ENCODE measurements around the gene AQP5. TPM values are rescaled to one million over a fixed set of nuclear protein-coding genes. Genes with fewer than 3 reads are reported as not detected.
A peak's percentile ranks its signal among the peaks of the same experiment; 100 is the strongest.

The AQP5 gene
- total RNA-seq (10 to 100 TPM in 1 of 5 donors, 1 to 10 TPM in 2, not detected in 2; 4.9 to 12.5 (median 6.6) TPM), polyA plus RNA-seq (10 to 100 TPM in 2 of 3 donors, 1 to 10 TPM in 1; 2.9 to 54.3 (median 10.6) TPM)
- long read RNA-seq, donor 1, result 0 reads
- long read RNA-seq, donor 2, transcript AQP5-201 (4 exons, 1,450 nt), result major isoform, 5 of 7 reads
- long read RNA-seq, donor 2, partial matches to known transcripts, result 0 of 7 reads
- long read RNA-seq, donor 2, other reads (novel, unspliced or antisense), result 0 of 7 reads
- long read RNA-seq, donor 3, result 0 reads
- long read RNA-seq, donor 4, result 0 reads
- long read RNA-seq, donor 5, partial matches to known transcripts, result 0 of 4 reads
- long read RNA-seq, donor 5, other reads (novel, unspliced or antisense), result 0 of 4 reads
- long read RNA-seq, donor 6, partial matches to known transcripts, result 0 of 1 reads
- long read RNA-seq, donor 6, other reads (novel, unspliced or antisense), result 0 of 1 reads
- long read RNA-seq, donor 7, partial matches to known transcripts, result 0 of 2 reads
- long read RNA-seq, donor 7, other reads (novel, unspliced or antisense), result 0 of 2 reads
- long read RNA-seq, donor 8, result 0 reads
- long read RNA-seq, donor 9, result 0 reads
- long read RNA-seq, donor 10, result 0 reads

DNA sequence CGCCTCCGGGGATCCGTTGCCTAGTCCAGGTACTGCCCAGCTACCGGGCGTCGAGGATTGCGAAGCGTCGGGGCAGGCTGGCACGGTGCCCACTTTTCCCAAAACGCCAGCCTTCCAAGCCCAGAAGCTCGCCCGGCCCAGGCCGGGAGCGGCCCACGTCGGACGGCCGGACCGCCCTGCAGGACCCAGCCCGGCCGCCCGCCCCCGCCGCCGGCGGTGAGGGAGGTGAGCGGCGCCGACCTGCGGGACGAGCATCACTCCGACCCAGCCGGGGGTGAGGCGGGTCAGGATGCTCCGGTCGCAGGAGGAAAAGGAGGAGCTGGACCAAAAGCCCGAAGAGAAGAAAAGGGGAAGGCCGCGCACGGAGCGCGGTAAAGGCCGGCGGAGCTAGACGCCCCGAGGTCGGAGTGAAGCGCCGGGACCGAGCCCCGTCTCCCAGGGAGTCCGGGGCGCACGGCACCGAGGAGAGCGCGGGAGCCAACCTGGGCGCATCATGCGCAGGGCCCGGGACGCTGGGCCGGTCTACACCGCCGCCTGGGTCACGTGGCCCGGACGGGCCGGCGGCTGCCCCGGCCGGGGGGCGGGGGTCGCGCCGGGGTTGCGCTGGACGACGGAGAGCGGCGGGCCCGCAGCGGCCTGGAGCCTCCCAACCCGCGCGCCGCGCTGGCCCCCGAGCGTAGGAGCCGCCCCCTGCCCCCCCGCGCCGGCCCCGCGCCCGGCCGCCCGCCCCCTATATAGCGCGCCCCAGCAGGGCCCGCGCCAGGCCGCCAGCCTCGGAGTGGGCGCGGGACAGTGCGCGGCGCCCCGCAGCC is at the start of gene AQP5:
Gene AQP5, plus strand, starts transcription at position 762 of the 812 bp plus-strand sequence. CDS start 146 bp downstream, outside the sequence.
- TF ChIP-seq POLR2A (IDR thresholded peaks at IDR 0.05) (no peak), EP300 (IDR thresholded peaks at IDR 0.05) (no peak), POLR2AphosphoS5 (IDR thresholded peaks at IDR 0.05) (no peak)
- TF ChIP-seq, protein P1, sequence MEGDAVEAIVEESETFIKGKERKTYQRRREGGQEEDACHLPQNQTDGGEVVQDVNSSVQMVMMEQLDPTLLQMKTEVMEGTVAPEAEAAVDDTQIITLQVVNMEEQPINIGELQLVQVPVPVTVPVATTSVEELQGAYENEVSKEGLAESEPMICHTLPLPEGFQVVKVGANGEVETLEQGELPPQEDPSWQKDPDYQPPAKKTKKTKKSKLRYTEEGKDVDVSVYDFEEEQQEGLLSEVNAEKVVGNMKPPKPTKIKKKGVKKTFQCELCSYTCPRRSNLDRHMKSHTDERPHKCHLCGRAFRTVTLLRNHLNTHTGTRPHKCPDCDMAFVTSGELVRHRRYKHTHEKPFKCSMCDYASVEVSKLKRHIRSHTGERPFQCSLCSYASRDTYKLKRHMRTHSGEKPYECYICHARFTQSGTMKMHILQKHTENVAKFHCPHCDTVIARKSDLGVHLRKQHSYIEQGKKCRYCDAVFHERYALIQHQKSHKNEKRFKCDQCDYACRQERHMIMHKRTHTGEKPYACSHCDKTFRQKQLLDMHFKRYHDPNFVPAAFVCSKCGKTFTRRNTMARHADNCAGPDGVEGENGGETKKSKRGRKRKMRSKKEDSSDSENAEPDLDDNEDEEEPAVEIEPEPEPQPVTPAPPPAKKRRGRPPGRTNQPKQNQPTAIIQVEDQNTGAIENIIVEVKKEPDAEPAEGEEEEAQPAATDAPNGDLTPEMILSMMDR (IDR thresholded peaks at IDR 0.05), result no peak
- peak; percentile 34 to 55 for DNase-seq
- intact Hi-C loops (cut with DNase I; ENCODE audit: low total_unique reads), result no loop called here
- Histone ChIP-seq H3K4me3 (peak within 1 kb of the TSS; percentile 35 to 51 (median 44)), H3K27ac (peak within 1 kb of the TSS; percentile 44 to 82 (median 70)), H3K36me3 (no peaks in the 10 kb centered on the region), H3K4me1 (peaks cover 25 to 49% (median 42%) of the 10 kb centered on the region in 4 donors), H3K9me3 (no peaks in the 10 kb centered on the region), H3K27me3 (peaks cover 0 to 77% (median 26%) of the 10 kb centered on the region in 3 donors)
- WGBS, 5 donors, result 2 to 20% (median 3%) methylated on average over 1 to 107 of the region's 111 CpGs

GRCh38 chr12:49912345-49913255 is 49.1 kb upstream of the AQP5 start:
- intact Hi-C loops (cut with DNase I; ENCODE audit: low total_unique reads), result no loop called here
- no peaks in the 10 kb centered on the region for H3K36me3 ChIP-seq
- no peak for TF ChIP-seq POLR2AphosphoS5 (IDR thresholded peaks at IDR 0.05)
- no peak for TF ChIP-seq EP300 (IDR thresholded peaks at IDR 0.05)
- no peak for TF ChIP-seq POLR2A (IDR thresholded peaks at IDR 0.05)
- TF ChIP-seq, protein P1 (IDR thresholded peaks at IDR 0.05), result no peak
- no peaks in the 10 kb centered on the region for H3K4me1 ChIP-seq
- peaks cover 0 to 5% (median 0%) of the 10 kb centered on the region in 3 donors for H3K27me3 ChIP-seq
- no peak for DNase-seq
- H3K27ac ChIP-seq, result no peak overlapping the region
- H3K4me3 ChIP-seq, result no peak overlapping the region
- H3K9me3 ChIP-seq, result no peaks in the 10 kb centered on the region
- WGBS, 5 donors, result 82 to 90% (median 84%) methylated on average over 11 to 16 of the region's 16 CpGs

DNA sequence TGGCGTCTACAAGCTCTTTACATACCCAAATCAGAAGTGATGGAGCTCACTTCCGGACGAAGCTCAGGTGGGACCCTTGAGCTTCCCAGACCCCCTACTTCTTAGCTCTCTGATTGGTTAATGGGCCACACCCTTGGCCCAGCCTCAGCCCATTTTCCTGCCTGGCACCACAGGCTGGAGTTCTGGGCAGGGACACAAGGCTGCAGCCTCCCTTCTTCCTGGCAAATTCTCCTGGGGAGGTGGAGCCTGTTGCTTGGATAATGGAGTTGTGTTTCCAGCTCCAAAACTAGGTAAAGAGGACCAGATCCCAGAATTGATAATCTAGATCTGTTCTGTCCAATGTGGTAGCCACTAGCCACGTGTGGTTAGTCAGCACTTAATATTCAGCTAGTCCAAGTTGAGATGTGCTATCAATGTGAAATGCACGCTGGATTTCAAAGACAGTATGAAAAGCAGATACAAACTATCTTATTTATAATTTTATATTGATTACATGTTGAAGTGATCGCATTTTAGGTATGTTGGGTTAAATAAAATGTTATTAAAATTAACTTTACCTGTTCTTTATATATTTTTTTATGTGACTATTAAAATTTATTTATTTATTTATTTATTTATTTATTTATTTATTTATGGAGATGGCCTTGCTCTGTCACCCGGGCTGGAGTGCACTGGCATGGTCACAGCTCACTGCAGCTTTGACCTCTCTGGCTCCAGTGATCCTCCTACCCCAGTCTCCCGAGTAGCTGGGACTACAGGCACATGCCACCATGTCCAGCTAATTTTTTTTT is 45.3 kb upstream of the AQP5 start:
- DNase-seq, result no peak
- no peak overlapping the region for H3K4me3 ChIP-seq
- H3K27ac ChIP-seq, result no peak overlapping the region
- H3K9me3 ChIP-seq, result no peaks in the 10 kb centered on the region
- TF ChIP-seq EP300 (IDR thresholded peaks at IDR 0.05) (no peak), POLR2AphosphoS5 (IDR thresholded peaks at IDR 0.05) (no peak), POLR2A (IDR thresholded peaks at IDR 0.05) (no peak)
- TF ChIP-seq, protein P1 (IDR thresholded peaks at IDR 0.05), result no peak
- peaks cover 0 to 6% (median 0%) of the 10 kb centered on the region in 4 donors for H3K4me1 ChIP-seq
- 72 to 84% (median 82%) methylated on average over 8 of the region's 8 CpGs for WGBS, 5 donors
- H3K27me3 ChIP-seq, result peaks cover 0 to 10% (median 0%) of the 10 kb centered on the region in 3 donors
- intact Hi-C loops (cut with DNase I; ENCODE audit: low total_unique reads), result no loop called here
- H3K36me3 ChIP-seq, result no peaks in the 10 kb centered on the region
